H1 (cell line): Measurements from ENCODE around the gene THOC6. TPM values are rescaled to one million over a fixed set of nuclear protein-coding genes. Genes with fewer than 3 reads are reported as not detected.

Experiments
- CTCF ChIA-PET: fragments of 300-600 bp; sonication (Branson Sonifier 250); formaldehyde crosslinking; loops from one replicate; lab custom pipeline; 2021; ENCODE audit not compliant: partially characterized antibody; lab: Charles Lee
- POLR2A ChIA-PET: fragments of 300-600 bp; sonication (Branson Sonifier 250); formaldehyde crosslinking; loops from one replicate; lab custom pipeline; 2021; ENCODE audit warnings: inconsistent platforms; ENCODE audit not compliant: partially characterized antibody; lab: Charles Lee
- DNase-seq, 2 experiments: peaks; one replicate each; pipeline versions ENCODE4 v3.0.0 to v3.0.0-alpha.2; 2010 to 2022; ENCODE audit warnings: low spot score in 2 of 2, low read depth in 1 of 2, mixed read lengths in 1 of 2
- FAIRE-seq: peaks from 2 replicates; lab custom pipeline; 2011; peaks lifted over from hg19 to GRCh38; lab: Jason Lieb, UNC
- H2AFZ ChIP-seq: 2 replicates; pipeline ENCODE4 v1.8.1; 2012; ENCODE audit warnings: low read length, inconsistent platforms
- H2AK5ac ChIP-seq: 2 replicates; pipeline ENCODE4 v1.6.1; 2013; ENCODE audit warnings: low read depth, low read length
- H2BK120ac ChIP-seq: replicated peaks from 2 replicates; pipeline ENCODE3; 2013; ENCODE audit warnings: low read depth, low read length, inconsistent platforms
- H2BK12ac ChIP-seq: 2 replicates; pipeline ENCODE4 v1.6.1; 2013; ENCODE audit warnings: low read depth, low read length
- H2BK15ac ChIP-seq: 2 replicates; pipeline ENCODE4 v1.6.1; 2013; ENCODE audit warnings: low read length
- H2BK20ac ChIP-seq: 2 replicates; pipeline ENCODE4 v1.6.1; 2013; ENCODE audit warnings: low read length
- H2BK5ac ChIP-seq: 2 replicates; pipeline ENCODE4 v1.6.1; 2013; ENCODE audit warnings: low read depth, low read length
- H3K14ac ChIP-seq: 2 replicates; pipeline ENCODE4 v1.6.1; 2013; ENCODE audit warnings: inconsistent platforms; ENCODE audit not compliant: insufficient read length
- H3K18ac ChIP-seq: 2 replicates; pipeline ENCODE4 v1.6.1; 2013; ENCODE audit warnings: low read length; ENCODE audit errors: extremely low read depth
- H3K23ac ChIP-seq: 2 replicates; pipeline ENCODE4 v1.6.1; 2013; ENCODE audit warnings: inconsistent platforms; ENCODE audit not compliant: insufficient read length
- H3K23me2 ChIP-seq: 2 replicates; pipeline ENCODE4 v1.6.1; 2013; ENCODE audit warnings: low read depth, low read length
- H3K27ac ChIP-seq: 2 replicates; pipeline ENCODE4 v1.6.1; 2011; ENCODE audit warnings: low read depth, low read length, inconsistent platforms
- H3K27me3 ChIP-seq, 4 experiments: replicated peaks in 1 of 4; 1 replicate in 1 of 4; 2 replicates in 3 of 4; pipeline versions ENCODE4 v1.6.1 to v1.8.1; 2011 to 2013; ENCODE audit warnings: low read length in 3 of 4, mild to moderate bottlenecking in 3 of 4, inconsistent platforms in 2 of 4, mixed read lengths in 2 of 4, moderate library complexity in 1 of 4; ENCODE audit not compliant: control insufficient read depth in 3 of 4, insufficient read depth in 3 of 4; ENCODE audit errors: extremely low read depth in 1 of 4
- H3K36me3 ChIP-seq, 4 experiments: 2 replicates each; pipeline versions ENCODE4 v1.6.1 to v1.8.1; 2011 to 2013; ENCODE audit warnings: mild to moderate bottlenecking in 4 of 4, low read length in 3 of 4, moderate library complexity in 2 of 4, control low read depth in 1 of 4, inconsistent platforms in 1 of 4; ENCODE audit not compliant: insufficient read depth in 4 of 4, control insufficient read depth in 2 of 4
- H3K4ac ChIP-seq: replicated peaks from 2 replicates; pipeline ENCODE3; 2013; ENCODE audit warnings: low read length, low read depth, mixed read lengths, inconsistent platforms; ENCODE audit not compliant: insufficient read length
- H3K4me1 ChIP-seq, 4 experiments: replicated peaks in 1 of 4; 1 replicate in 1 of 4; 2 replicates in 3 of 4; pipeline versions ENCODE4 v1.6.1 to v1.8.1; 2011 to 2013; ENCODE audit warnings: low read length in 3 of 4, inconsistent platforms in 2 of 4, mixed read lengths in 1 of 4; ENCODE audit not compliant: insufficient read depth in 4 of 4, control insufficient read depth in 3 of 4
- H3K4me2 ChIP-seq, 2 experiments: 2 replicates each; pipeline versions ENCODE4 v1.6.1 to v1.8.1; 2011 to 2013; ENCODE audit warnings: low read depth in 2 of 2, low read length in 2 of 2, control low read depth in 1 of 2, inconsistent platforms in 1 of 2, mild to moderate bottlenecking in 1 of 2; ENCODE audit not compliant: insufficient read depth in 1 of 2
- H3K4me3 ChIP-seq, 4 experiments: fragments of 200-600, 300-600 bp in 1 of 4; sonication (generic), shearing (Covaris generic), sonication (Bioruptor Twin) in 1 of 4; 2 replicates each; pipeline versions ENCODE4 v1.5.1 to v1.8.1; 2011 to 2016; ENCODE audit warnings: low read length in 4 of 4, low read depth in 3 of 4, control low read depth in 2 of 4, inconsistent platforms in 2 of 4, mild to moderate bottlenecking in 2 of 4, mixed read lengths in 1 of 4, moderate library complexity in 1 of 4; ENCODE audit not compliant: insufficient read depth in 2 of 4; ENCODE audit errors: extremely low read depth in 1 of 4
- H3K56ac ChIP-seq: replicated peaks from 2 replicates; pipeline ENCODE3; 2013; ENCODE audit warnings: low read depth, mild to moderate bottlenecking, mixed read lengths, low read length, inconsistent platforms; ENCODE audit not compliant: insufficient read length
- H3K79me1 ChIP-seq: 2 replicates; pipeline ENCODE4 v1.6.1; 2013; ENCODE audit warnings: low read depth, low read length, control low read depth
- H3K79me2 ChIP-seq, 2 experiments: 2 replicates each; pipeline versions ENCODE4 v1.6.1 to v1.8.1; 2012 to 2013; ENCODE audit warnings: low read length in 2 of 2, mild to moderate bottlenecking in 2 of 2, inconsistent platforms in 1 of 2; ENCODE audit not compliant: insufficient read depth in 2 of 2, control insufficient read depth in 1 of 2
- H3K9ac ChIP-seq, 4 experiments: replicated peaks in 1 of 4; 1 replicate in 1 of 4; 2 replicates in 3 of 4; pipeline versions ENCODE4 v1.6.1 to v1.8.1; 2011 to 2013; ENCODE audit warnings: low read depth in 3 of 4, low read length in 3 of 4, control low read depth in 2 of 4, mild to moderate bottlenecking in 2 of 4, moderate library complexity in 2 of 4, inconsistent platforms in 1 of 4; ENCODE audit errors: extremely low read depth in 1 of 4
- H3K9me3 ChIP-seq, 2 experiments: 2 replicates each; pipeline versions ENCODE4 v1.6.1 to v1.8.1; 2012 to 2013; ENCODE audit warnings: mild to moderate bottlenecking in 2 of 2, moderate library complexity in 2 of 2, control low read depth in 1 of 2, inconsistent platforms in 1 of 2, low read depth in 1 of 2, low read length in 1 of 2, mixed read lengths in 1 of 2; ENCODE audit not compliant: insufficient read depth in 2 of 2
- H4K20me1 ChIP-seq, 2 experiments: replicated peaks in 1 of 2; 2 replicates each; pipeline versions ENCODE3 to v1.8.1; 2011 to 2013; ENCODE audit warnings: inconsistent platforms in 2 of 2, low read length in 2 of 2, mild to moderate bottlenecking in 1 of 2; ENCODE audit not compliant: insufficient read depth in 2 of 2, control insufficient read depth in 1 of 2
- H4K5ac ChIP-seq: 2 replicates; pipeline ENCODE4 v1.6.1; 2013; ENCODE audit warnings: low read length, low read depth, mixed read lengths, inconsistent platforms; ENCODE audit not compliant: insufficient read length
- H4K8ac ChIP-seq: 2 replicates; pipeline ENCODE4 v1.8.0; 2013; ENCODE audit warnings: mild to moderate bottlenecking, moderate library complexity, low read length, inconsistent platforms; ENCODE audit not compliant: insufficient read depth; ENCODE audit errors: extremely low read depth
- H4K91ac ChIP-seq: replicated peaks from 2 replicates; pipeline ENCODE3; 2013; ENCODE audit warnings: low read length, mixed read lengths, inconsistent platforms; ENCODE audit not compliant: insufficient read length
- ASH2L ChIP-seq: fragments of 200-600, 300-600 bp; sonication (generic); IDR thresholded peaks from one replicate; pipeline ENCODE4 v1.7.1; 2017; ENCODE audit warnings: low read length
- ATF2 ChIP-seq: IDR thresholded peaks from 2 replicates; pipeline ENCODE4 v1.6.1; 2012; ENCODE audit warnings: low read length, inconsistent platforms
- CBX8 ChIP-seq: fragments of 300-800, 300-1000 bp; sonication (generic); IDR thresholded peaks from 2 replicates; pipeline ENCODE4 v1.7.1; 2016; ENCODE audit warnings: low read depth, low read length, borderline replicate concordance
- CTCF ChIP-seq, 3 experiments: IDR thresholded peaks; 1 replicate in 2 of 3; 2 replicates in 1 of 3; pipeline versions ENCODE4 v1.5.1 to v1.6.1; 2011; ENCODE audit warnings: low read length in 3 of 3, mild to moderate bottlenecking in 3 of 3, inconsistent platforms in 2 of 3, low read depth in 1 of 3, moderate library complexity in 1 of 3; ENCODE audit not compliant: insufficient read depth in 1 of 3; ENCODE audit errors: control extremely low read depth in 1 of 3
- SRF ChIP-seq: IDR thresholded peaks from 2 replicates; pipeline ENCODE4 v1.6.1; 2011; ENCODE audit warnings: mild to moderate bottlenecking, low read depth, low read length, moderate library complexity
- TAF7 ChIP-seq: optimal IDR thresholded peaks from 2 replicates; pipeline ENCODE3; 2011; ENCODE audit warnings: low read depth, mild to moderate bottlenecking, inconsistent platforms, low read length, moderate library complexity, borderline replicate concordance
- TBP ChIP-seq: IDR thresholded peaks from 2 replicates; pipeline ENCODE4 v1.6.1; 2011; ENCODE audit warnings: low read depth, low read length, improper control_type of control experiment
- WGBS, 2 experiments: shearing (Covaris generic) in 1 of 2; methylation state at CpG; one replicate each; pipeline versions ENCODE4 v1.1.6 to v1.1.7; 2013 to 2015; ENCODE audit warnings: low lambda C conversion rate in 2 of 2, mixed read lengths in 2 of 2, inconsistent platforms in 1 of 2, low coverage in 1 of 2, missing lambda C conversion rate in 1 of 2; ENCODE audit not compliant: insufficient replicate concordance in 2 of 2, insufficient coverage in 1 of 2, insufficient read length in 1 of 2; ENCODE audit errors: extremely low coverage in 1 of 2, missing lambda C conversion rate in 1 of 2; 5-methylcytosine and 5-hydroxymethylcytosine counted together
- polyA plus RNA-seq, 7 experiments: library from polyadenylated mRNA; depleted of rRNA in 3 of 7; stranded (reverse) in 5 of 7; unstranded in 2 of 7; fragments of >200 nt in 5 of 7; fragments of 200-250 nt in 2 of 7; gene quantifications; 1 replicate in 5 of 7; 2 replicates in 1 of 7; 4 replicates in 1 of 7; pipeline versions ENCODE4 v1.2.1 to v1.2.3, GENCODE V29; 2011 to 2013; ENCODE audit warnings: missing spikeins in 2 of 7, mixed read lengths in 2 of 7
- total RNA-seq: library from RNA; stranded (reverse); fragmentation: NEBNext Ultra II Directional; extraction: Animal tissue kit (Norgen Biotek cat#: 25700); gene quantifications from 2 replicates; pipeline ENCODE4 v1.2.1, GENCODE V29; 2021

Gene THOC6
- total and polyA plus RNA-seq, 2 of the 8 experiments (the other 6 are each of a cell fraction or from before 2014, with no cell fraction given): 78.5 to 111 TPM

GRCh38 chr16:3059723-3060242, 35.9 kb downstream of the THOC6 start:
- no peak overlapping the region for H2BK120ac ChIP-seq
- H3K36me3 ChIP-seq: no peaks in the 10 kb centered on the region
- 0 out of 2 replicates have a peak overlapping the region, but pooled peaks have one; percentile 52 for H2AFZ ChIP-seq
- H2BK5ac ChIP-seq: peak overlapping the region; percentile 60; the same call in 1 of the 2 replicates
- H2AK5ac ChIP-seq: no peak overlapping the region
- no peaks in the 10 kb centered on the region for H3K9me3 ChIP-seq
- POLR2A ChIA-PET: interaction anchor here (0.8 to 12.7 kb wide), 19 partner anchors 9 to 124 kb away, joined by 3 to 140 read pairs (median 5); partner anchors contain the start of genes CLDN6, CLDN9, HCFC1R1 and THOC6
- no peak overlapping the region for H3K14ac ChIP-seq
- 0 out of 2 replicates have a peak overlapping the region, but pooled peaks have one; percentile 34 for H2BK20ac ChIP-seq
- H4K8ac ChIP-seq: 0 out of 2 replicates have a peak overlapping the region, but pooled peaks have one; percentile 58
- H3K23me2 ChIP-seq: peaks cover 6% of the 10 kb centered on the region; the same call in 1 of the 2 replicates
- peak overlapping the region; percentile 10 to 79; a peak in 3 of 4 replicates for H3K4me2 ChIP-seq
- no peaks in the 10 kb centered on the region for H3K79me1 ChIP-seq
- WGBS, 2 experiments: 73% methylated on average over 8 of the region's 9 CpGs; no CpG with 5 or more reads in 1 of the 2 experiments
- no peaks in the 10 kb centered on the region for H3K79me2 ChIP-seq
- no peaks in the 10 kb centered on the region; a peak in 1 of 7 replicates for H3K27me3 ChIP-seq
- no peak overlapping the region for H3K56ac ChIP-seq
- H3K4ac ChIP-seq: peak overlapping the region; percentile 9
- 0 out of 7 replicates have a peak overlapping the region, but pooled peaks of 2 of the 4 experiments have one; percentile 3 to 13 for H3K9ac ChIP-seq
- DNase-seq (no peak), FAIRE-seq (no peak)
- peaks cover 4 to 7% of the 10 kb centered on the region in 2 experiments for H4K20me1 ChIP-seq
- H4K91ac ChIP-seq: peak overlapping the region; percentile 86
- H4K5ac ChIP-seq: peak overlapping the region; percentile 65
- peak overlapping the region in 3 of 4 experiments; percentile 27 to 86 (median 38); a peak in 4 of 8 replicates for H3K4me3 ChIP-seq
- peaks cover 5 to 19% (median 6%) of the 10 kb centered on the region in 4 experiments; a peak in 6 of 7 replicates for H3K4me1 ChIP-seq
- CTCF ChIA-PET: interaction anchor here (0.5 to 8.3 kb wide), 30 partner anchors 9 to 740 kb away, joined by 3 to 88 read pairs (median 6); partner anchors contain the start of genes MMP25, ZNF205, ZNF213 and ZSCAN10
- H3K18ac ChIP-seq: peak overlapping the region; percentile 78
- H3K27ac ChIP-seq: no peak overlapping the region
- peak overlapping the region; percentile 95; the same call in 1 of the 2 replicates for H2BK15ac ChIP-seq
- H2BK12ac ChIP-seq: peak overlapping the region; percentile 84; the same call in 1 of the 2 replicates
- no peak overlapping the region for H3K23ac ChIP-seq
- TF ChIP-seq ATF2: no peak
- TF ChIP-seq CBX8: no peak
- no peak for TF ChIP-seq TAF7
- no peak for TF ChIP-seq CTCF (IDR thresholded peaks at IDR 0.05; ENCODE audit: control extremely low read depth in 1 of 3, insufficient read depth in 1 of 3, low read depth in 1 of 3, low read length in 3 of 3)
- TF ChIP-seq SRF: no peak
- no peak for TF ChIP-seq TBP
- no peak for TF ChIP-seq ASH2L
